ENCODE results near the gene TNPO2. TPM values are rescaled to one million over a fixed set of nuclear protein-coding genes. Genes with fewer than 3 reads are reported as not detected.

Gene TNPO2
- polyA plus RNA-seq, 1 donor = 78.7 TPM

- no peak for DNase-seq
Measured at GRCh38 chr19:12649941-12650340, 73.8 kb downstream of the TNPO2 start.

Other genes starting within 250 kb of the TNPO2 start
- gene ZNF709, start 239.1 kb downstream of the TNPO2 start, polyA plus RNA-seq (ENCODE audit: insufficient read length) = 11.0 TPM
- gene ZNF564, start 172.4 kb downstream of the TNPO2 start, polyA plus RNA-seq (ENCODE audit: insufficient read length) = 13.9 TPM
- 5.7 TPM for gene ZNF490, start 113.1 kb downstream of the TNPO2 start, polyA plus RNA-seq (ENCODE audit: insufficient read length)
- 28.1 TPM for gene ZNF791, start 113.0 kb downstream of the TNPO2 start, polyA plus RNA-seq (ENCODE audit: insufficient read length)
- 35.1 TPM for gene MAN2B1, start 57.2 kb downstream of the TNPO2 start, polyA plus RNA-seq (ENCODE audit: insufficient read length)
- gene WDR83, start 57.1 kb downstream of the TNPO2 start, polyA plus RNA-seq (ENCODE audit: insufficient read length) = 18.2 TPM
- gene DHPS, start 42.1 kb downstream of the TNPO2 start, polyA plus RNA-seq (ENCODE audit: insufficient read length) = 87.9 TPM
- 1.00 TPM for gene GNG14, start 35.9 kb downstream of the TNPO2 start, polyA plus RNA-seq (ENCODE audit: insufficient read length)
- gene FBXW9, start 27.3 kb downstream of the TNPO2 start, polyA plus RNA-seq (ENCODE audit: insufficient read length) = 10.4 TPM
- 139 TPM for gene TRIR, start 10.8 kb upstream of the TNPO2 start, polyA plus RNA-seq (ENCODE audit: insufficient read length)
- gene GET3, start 13.6 kb upstream of the TNPO2 start, polyA plus RNA-seq (ENCODE audit: insufficient read length) = 74.0 TPM
- gene BEST2, start 27.9 kb upstream of the TNPO2 start, polyA plus RNA-seq (ENCODE audit: insufficient read length) = 0.23 TPM
- 78.3 TPM for gene HOOK2, start 51.6 kb upstream of the TNPO2 start, polyA plus RNA-seq (ENCODE audit: insufficient read length)
- gene JUNB, start 67.6 kb upstream of the TNPO2 start, polyA plus RNA-seq (ENCODE audit: insufficient read length) = 22.7 TPM
- 274 TPM for gene PRDX2, start 77.9 kb upstream of the TNPO2 start, polyA plus RNA-seq (ENCODE audit: insufficient read length)
- 5.4 TPM for gene THSD8, start 78.1 kb upstream of the TNPO2 start, polyA plus RNA-seq (ENCODE audit: insufficient read length)
- 35.1 TPM for gene RNASEH2A, start 82.7 kb upstream of the TNPO2 start, polyA plus RNA-seq (ENCODE audit: insufficient read length)
- 0.07 TPM for gene RTBDN, start 110.6 kb upstream of the TNPO2 start, polyA plus RNA-seq (ENCODE audit: insufficient read length)
- gene MAST1, start 114.6 kb upstream of the TNPO2 start, polyA plus RNA-seq (ENCODE audit: insufficient read length) = 1.0 TPM
- gene DNASE2, start 157.5 kb upstream of the TNPO2 start, polyA plus RNA-seq (ENCODE audit: insufficient read length) = 9.5 TPM
- 0.17 TPM for gene KLF1, start 163.3 kb upstream of the TNPO2 start, polyA plus RNA-seq (ENCODE audit: insufficient read length)
- 31.1 TPM for gene GCDH, start 167.2 kb upstream of the TNPO2 start, polyA plus RNA-seq (ENCODE audit: insufficient read length)
- 3.4 TPM for gene SYCE2, start 195.4 kb upstream of the TNPO2 start, polyA plus RNA-seq (ENCODE audit: insufficient read length)
- gene FARSA, start 209.8 kb upstream of the TNPO2 start, polyA plus RNA-seq (ENCODE audit: insufficient read length) = 41.5 TPM
- gene CALR, start 214.7 kb upstream of the TNPO2 start, polyA plus RNA-seq (ENCODE audit: insufficient read length) = 783 TPM
- 71.9 TPM for gene RAD23A, start 221.9 kb upstream of the TNPO2 start, polyA plus RNA-seq (ENCODE audit: insufficient read length)
- gene GADD45GIP1, start 233.3 kb upstream of the TNPO2 start, polyA plus RNA-seq (ENCODE audit: insufficient read length) = 25.2 TPM
- 0.18 TPM for gene DAND5, start 245.6 kb upstream of the TNPO2 start, polyA plus RNA-seq (ENCODE audit: insufficient read length)